GM18867 (cell line): ENCODE data around the gene NOP14.
"Not testable (repeated sequence)": the region's sequence is repeated elsewhere in the genome, so short reads cannot be mapped to it uniquely, and the experiment has no call there.

Source experiments
- ATAC-seq: cut with Tn5 transposase; IDR thresholded peaks from one replicate; pipeline ENCODE4 v1.9.1; 2021; ENCODE audit warnings: mild to moderate bottlenecking, moderate library complexity; ENCODE audit not compliant: unreplicated experiment

Gene NOP14

DNA sequence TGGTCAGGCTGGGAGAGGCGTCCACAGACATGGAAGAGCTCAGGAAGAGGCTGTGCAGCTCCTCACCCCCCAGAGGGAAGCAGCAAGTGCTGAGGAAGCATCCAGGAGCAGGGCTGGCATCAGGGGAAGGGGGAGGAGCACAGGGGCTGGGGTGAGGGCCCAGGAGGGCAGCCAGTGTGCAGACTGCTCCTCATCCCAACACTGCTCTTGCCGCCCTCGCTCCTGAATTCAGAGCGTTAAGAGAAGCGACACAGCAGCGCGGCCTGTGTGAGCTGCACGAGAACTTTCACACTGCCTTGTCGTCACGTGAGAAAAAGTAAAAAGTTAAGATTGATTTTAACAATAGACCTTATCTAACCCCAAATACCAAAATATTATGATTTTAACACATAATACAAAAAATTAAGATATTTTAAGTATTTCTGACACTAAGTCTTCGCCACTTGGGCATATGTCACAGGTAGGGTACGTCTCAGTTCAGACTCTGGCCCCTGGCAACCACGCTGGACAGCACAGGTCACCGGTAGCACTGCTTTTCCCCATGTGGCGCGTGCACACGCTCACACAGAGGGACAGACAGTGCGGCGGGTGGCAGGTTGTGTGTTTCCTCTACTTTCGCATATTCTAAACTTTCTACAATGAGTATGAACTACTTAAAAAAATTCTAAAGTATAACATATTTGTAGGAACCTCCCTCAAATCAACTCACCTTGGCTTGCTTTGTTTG lies 19.7 kb downstream of the NOP14 start:
- ATAC-seq, result no peak

DNA sequence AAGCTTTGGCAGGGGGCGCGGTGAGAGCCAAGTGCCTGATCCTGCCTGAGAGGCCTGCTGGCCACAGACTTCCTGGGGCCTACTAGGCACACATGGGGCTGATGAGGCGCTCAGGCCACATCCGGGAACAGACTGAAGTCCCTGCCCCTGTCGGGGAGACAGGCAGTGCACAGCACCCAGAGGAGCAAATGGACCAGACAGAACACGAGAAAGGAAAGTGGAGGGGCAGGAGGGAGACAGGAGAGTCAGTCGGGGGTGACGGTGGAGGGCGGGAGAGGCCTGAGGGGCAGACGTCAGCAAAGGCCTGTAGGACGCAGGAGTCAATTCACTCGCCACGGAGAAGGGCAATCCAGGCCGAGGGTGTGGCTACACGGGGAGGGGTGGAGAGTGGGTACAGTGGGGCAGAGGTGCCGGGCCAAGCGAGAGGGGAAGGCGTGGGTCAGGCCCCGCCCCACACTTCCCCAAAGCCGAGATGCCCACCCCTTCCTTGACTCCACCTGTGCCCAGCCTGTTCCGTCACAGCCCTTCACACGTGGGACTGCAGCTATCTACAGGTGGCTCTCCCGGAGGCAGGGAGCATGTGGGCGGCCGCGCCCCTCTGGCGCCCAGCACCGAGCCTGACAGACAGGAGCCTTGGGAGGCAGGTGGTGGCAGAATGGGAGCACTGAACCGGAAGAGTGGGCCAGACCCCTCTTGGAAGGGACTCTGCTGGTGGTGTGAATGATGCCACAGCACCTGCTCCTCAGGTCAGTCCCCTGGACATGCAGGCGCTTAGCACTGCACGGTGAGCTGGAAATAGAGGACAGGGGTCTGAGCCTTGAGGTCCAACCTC lies 20.5 kb downstream of the NOP14 start:
- no peak for ATAC-seq

DNA sequence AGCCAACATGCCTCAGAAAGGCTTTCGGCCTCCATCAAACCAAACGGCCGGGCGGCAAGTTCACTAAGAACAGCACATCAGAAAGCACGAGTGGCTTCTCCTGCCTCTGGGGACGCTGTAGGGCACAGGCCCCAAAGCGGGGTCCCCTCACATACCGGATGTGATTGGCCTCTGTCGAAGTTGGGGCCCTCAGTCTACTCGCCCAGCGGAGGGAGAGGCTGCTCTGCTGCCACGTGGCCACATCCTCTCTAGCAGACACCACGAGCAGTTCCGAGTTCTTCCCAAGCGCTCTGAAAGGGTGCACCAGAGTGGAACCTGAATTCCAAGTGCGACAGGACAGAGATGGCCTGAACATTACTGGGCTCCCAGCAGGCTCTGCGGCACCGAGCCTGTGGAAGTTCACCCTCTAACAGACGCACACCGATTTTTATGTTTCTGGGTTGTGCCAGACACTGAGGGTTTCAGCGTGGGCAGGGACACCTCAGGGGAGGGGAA lies 21.1 kb downstream of the NOP14 start:
- no peak for ATAC-seq

DNA sequence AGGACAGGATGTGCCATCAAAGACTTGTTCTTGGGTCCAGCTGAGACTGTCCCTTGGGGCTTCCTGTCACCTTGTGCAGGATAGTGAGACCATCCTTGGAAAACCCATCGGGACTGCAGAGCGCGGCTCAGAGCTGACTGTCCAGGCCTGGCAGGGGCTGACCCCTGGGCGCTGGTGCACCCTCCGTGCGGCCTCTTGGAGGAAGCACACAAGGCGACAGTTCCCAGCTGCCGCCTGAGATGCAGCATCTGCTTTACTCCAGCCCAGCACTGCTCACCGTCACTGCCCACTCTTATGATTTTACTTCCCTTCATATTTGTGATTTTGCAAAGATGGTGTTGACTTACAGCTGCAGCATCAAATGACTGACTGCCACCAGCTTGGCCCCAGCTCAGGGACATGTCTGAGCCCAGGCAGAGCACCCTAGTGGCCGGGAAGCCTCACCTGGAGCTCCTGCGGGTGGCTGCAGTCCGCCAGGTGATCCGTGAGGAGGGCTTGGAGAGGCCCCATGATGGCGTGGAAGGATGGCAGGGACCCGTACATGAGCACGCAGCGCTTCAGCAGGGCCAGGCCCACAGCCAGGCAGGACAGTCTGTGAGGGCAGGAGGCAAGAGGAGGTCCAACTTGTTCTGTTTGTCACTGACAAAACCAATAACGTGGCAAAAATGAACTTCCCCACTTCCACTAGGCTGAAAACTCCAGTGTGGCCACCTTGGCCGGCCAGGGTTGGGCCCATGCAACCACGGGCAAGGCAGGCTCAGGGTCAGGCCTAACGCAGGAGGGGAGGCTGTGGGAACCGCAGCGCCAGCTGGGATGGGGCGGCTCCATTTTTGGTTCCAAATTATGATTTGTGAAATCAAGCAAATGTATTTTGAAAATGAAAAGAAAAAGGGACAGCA lies 21.8 kb downstream of the NOP14 start:
- ATAC-seq, result no peak

DNA sequence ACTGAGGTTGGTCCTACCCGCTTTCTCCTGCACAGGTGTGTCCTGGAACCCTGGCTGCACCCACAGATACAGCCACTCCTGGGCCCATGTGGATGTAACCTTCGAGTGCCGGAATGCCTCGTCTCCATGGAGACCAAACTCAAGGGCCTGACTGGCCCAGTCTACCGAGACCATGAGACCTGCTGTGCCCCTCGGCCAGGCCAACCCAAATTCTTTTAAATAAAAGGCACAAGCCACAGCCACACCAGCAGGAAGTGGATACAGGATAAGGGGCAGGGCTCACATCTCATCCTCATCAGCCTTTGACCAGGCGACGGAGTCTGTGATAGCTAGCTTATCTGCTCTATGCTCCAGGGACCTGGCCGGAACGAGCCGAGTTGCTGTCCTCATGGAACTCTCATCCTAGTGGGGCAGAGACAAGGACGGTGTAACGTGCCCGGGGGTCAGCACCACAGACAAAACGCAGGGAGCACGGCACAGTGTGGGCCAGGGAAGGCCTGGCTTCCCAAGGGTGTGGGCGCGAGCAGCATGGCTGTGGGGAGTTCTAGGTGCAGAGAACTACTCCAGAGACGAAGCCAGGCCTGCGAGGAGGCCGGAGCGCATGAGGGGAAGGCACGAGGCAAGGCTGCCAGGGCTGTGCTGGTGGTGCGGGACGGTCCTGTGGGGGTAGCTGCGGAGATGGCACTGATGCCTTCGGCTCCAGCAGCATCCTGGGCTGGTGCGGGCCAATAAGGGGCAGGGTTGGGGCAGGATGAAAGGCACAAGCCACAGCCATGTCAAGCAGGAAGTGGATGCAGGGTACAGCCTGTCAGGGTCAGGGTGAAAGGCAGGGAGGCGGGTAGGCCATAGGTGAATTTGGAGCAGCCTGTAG lies 22.7 kb downstream of the NOP14 start:
- ATAC-seq, result no peak

DNA sequence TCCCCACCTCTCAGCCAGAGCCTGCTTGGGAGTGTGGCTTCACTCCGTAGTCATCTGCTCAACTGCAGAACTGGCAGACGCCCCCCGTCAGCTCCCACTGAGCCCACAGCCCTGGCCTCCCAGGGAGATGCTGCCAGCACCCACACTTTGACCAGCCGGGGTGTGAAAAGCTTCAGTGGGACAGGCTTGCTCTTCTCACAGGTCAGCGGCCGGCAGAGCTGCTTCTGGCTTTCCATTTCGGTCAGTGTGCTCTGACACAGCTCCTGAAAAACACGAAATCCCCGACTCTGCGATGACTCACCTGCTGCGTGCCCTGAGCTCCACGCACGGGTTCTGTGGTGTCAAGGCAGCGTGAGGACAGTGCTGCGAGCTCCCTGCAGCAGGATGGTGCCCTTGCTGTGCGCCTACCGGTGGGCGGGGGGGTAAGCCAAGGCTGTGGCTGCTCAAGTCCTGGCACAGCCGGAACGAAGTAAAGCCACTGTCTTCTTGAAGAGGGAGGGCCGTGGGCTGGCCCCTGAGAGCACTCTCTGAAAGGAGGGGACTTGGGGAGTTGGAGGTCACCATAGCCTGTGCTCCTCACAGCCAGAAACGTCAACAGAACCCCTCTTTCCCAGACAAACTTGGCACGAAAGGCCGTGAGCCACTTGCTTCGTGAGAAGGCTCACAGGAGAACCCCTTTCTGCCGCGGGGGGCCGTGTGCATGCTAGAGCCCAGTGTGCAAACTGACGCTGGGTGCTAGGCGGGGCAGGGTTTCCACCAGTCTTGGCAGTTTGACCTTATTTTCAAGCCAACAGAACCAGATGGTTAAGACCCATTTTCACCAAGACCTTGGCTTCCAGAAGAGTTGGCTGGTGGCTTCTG lies 23.6 kb downstream of the NOP14 start:
- ATAC-seq, result no peak

DNA sequence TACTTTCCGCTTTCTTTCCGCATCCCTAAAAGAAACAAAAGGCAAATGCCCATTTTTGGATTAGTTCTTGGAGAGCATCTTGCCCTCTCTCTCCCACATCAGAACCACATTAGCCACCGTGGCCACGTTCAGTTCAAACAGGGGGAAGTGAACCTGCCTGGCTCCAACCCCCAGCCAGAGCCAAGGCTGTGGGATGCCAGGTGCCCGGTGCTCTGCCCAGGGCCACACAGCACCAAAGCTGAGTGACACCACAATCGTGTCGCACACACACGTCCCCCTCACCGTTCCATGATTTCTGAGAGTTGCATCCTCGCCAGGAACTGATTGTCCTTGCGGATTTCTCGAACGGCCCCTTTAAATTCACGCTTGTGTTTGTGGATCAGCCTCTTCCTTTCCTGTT lies 24.3 kb downstream of the NOP14 start:
- ATAC-seq, result no peak

DNA sequence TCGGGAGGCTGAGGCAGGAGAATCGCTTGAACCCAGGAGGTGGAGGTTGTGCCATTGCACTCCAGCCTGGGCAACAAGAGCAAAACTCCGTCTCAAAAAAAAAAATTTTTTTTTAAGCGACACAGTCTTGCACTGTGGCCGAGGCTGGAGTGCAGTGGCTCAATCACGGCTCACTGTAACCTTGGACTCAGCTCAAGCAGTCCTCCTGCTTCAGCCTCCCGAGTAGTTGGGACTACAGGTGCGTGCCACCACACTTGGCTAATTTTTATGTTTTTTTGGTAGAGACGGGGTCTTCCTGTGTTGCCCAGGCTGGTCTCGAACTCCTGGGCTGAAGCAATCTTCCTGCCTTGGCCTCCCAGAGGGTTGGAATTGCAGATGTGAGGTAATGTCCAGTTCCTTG lies 24.8 kb downstream of the NOP14 start:
- ATAC-seq, result not testable (repeated sequence)

DNA sequence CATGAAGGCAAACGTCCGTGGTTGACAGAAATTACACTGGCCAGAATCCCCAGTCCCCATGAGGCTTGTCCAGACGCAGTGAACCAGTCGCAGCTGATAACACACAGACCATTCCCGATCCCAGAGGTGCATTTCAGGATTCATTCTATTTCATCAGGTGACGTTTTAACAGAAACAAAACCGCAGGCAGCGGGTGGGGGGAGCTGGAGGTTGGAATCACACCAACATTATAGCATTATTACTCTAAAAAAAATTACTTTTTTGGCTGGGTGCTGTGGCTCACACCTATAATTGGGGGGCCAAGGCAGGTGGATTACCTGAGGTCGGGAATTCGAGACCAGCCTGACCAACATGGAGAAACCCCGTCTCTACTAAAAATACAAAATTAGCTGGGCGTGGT lies 25.2 kb downstream of the NOP14 start:
- ATAC-seq, result no peak

DNA sequence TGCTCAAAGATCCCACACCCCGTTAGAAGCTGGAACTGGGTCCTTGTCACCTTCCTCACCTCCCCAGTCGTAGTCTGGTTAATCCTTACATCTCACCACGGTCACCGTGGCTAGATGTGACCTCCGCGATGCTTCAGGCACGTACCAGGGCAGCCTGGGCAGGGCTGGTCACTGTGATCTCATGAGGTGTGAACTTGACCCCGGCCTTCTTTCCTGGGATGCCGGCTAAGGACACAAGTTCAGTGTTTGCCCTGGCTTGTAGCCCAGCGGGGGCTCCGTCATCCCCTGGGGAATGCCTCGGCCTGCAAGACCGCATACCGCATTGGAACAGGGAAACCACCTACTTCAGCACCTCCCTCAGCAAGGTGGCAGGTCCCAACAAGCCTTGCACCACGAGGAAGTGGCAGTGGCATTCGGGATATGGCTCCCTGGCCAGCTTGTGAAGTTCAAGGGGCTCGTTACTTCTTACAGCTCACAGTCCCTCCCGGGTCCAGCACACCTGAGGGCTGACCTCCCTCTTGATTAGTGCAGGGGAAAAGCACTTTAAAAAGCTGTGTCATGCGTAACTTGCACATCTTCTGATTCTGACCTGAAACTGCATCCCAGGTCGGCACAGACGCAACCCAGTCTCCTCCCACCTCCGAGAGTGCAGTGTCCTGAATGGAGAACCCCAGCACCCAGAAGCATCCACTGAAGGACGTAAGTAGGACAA lies 25.9 kb downstream of the NOP14 start:
- peak; percentile 17 for ATAC-seq

DNA sequence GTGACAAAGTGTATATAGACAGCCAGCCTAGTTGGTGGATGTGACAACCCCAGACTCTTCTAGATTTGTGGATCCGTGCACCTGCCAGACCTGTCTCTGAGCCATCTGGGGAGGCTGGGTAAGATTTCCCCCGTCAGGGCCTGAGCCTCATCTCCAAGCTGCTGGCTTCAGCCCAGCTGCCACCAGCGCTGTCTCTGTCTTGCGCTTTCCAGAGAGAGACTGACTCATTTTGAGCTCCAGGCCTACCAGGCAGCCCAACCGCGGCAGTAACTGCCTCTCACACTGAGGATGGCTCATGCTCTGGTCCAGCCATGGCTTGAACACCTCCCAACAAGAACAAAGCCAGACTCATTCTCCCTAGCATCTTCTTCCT lies 26.4 kb downstream of the NOP14 start:
- peak; percentile 29 for ATAC-seq

DNA sequence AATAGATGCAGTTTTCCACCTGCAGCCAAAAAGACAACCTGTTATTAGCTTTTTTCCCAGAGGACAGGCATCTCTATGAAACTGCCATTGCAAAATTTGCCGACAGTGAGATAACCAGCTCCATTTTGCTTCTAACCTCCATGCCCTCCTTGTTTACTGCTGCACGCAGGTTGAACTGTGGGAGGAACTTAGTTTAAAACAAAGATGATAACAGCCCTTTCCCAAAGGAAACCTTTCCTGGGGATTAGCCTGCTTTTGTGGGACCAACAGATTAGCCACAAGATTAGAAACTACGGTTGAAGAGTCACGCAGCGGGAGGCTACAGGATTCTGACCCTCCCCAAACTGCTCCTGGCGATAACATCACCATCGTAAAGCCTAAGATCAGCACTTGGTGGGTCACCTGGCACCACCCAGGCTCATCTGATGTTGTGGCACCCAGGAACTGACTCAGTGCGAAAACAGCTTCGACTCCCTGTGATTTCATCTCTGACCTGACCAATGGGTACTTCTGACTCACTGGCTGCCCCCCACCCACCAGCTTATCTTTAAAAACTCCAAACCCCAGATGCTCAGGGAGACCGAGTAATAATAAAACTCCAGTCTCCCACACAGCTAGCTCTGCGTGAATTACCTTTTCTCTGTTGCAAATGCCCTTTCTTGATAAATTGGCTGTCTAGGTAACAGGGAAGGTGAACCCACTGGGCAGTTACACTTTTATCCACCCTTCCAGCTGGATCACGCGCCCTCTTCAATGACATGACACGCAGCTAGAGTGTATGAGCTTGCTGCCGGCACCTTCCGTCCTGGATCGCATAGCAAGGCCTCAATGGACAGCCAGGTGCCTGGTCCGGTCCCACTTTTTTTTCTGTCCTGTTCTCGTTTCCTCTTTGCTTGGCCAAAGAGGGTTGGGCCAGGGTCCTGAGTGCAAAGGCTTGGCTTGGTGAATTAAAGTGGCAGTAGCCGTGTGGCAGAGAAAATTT lies 27.2 kb downstream of the NOP14 start:
- no peak for ATAC-seq

DNA sequence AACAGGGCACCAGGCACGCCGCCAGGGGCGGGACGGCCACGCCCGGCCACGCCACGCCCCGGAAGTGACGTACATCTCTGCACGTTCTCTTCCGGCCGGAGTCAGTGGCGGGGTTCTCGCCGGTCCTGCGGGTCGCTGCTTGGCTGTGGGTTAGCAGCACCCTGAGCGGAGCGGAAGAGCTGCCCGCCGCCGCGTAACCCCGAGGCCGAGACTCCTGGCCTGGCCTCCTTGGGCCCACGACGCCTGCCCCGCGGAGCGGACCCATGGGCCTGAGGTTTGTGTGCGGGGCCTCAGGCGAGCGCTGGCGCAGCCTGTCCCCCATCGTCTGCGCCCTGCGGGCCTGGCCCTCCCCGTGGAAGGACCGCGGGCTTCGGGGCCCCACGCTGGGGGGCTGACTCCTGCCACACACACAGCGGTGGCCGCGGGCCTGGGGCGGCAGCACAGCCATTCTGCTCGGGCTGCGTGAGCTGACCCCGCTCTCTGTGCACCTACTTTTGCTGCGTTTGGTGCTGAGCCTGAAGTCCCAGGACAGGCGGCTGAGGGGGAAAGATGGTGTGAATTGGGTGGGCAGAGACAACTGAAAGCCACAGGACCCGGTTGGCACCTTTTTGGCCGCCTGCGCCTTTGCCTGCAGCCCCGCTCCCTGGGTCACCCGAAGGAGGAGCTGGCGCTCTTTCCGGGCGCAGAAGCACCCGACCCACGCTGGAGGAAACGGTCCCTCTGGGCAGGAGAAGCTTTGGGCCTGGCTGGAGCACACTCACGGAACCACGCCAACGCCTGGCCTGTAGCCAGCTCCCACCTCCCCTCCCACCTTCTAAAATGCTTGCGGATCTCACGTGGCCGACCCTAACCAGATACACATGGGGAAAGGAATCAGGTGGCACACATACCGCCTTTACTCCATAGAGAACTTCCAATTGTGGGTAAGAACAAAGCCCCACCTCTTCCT lies 28.1 kb downstream of the NOP14 start:
- peak; percentile 46 for ATAC-seq

DNA sequence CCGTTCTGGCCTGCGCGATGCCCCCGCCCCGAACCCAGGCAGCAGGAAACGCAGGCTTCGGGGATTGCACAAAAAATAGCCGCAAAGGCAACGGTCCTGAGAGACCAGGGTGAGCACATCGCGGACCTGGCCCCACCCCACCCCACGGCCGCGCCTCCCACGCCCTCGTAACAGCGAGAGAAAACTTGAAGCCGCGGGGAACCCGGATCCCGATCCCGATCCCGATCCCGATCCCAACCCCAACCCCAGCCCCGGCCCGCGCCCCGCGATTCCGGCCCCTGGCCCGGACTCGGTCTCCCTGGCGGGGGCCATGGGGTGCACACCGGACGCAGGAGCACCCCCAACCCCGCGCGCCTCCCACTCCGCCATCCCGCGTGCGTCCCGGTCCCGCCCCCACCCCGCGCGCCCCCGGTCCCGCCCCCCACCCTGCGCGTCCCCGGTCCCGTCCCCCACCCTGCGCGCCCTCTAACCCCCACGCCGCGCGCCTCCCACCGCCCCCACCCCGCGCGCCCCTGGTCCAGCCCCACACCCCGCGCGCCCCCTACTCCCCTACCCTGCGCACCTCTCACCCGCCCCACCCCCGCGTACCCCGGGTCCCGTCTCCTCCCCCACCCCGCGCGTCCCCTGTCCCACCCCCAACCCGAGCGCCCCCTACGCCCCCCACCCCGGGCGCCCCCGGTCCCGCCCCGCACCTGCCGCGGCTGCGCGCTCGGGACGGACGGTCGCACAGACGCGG lies 29.0 kb downstream of the NOP14 start:
- no peak for ATAC-seq

DNA sequence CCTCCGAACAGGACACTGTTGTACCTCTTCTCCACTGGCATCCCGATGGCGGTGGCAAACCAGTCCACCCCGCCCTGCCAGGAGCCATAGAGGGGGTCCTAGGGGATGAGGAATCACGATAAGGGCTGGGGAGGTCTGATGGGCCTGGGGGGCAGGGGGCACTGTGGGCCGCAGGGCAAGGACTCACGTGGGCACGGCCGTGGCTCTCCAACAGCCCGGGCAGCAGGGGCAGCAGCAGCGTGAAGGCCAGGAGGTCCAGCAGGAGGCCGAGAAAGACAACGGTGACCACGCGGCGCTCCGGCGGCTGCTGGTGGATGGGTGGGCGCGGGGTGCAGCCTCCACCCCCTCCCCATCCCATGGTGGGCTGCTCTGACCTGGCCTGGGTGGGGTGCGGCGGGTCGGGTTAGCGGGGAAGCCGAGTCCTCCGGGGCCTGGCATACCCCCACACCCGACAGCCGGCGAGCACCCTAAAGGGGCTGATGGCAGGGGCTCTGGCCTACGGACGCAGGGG lies 29.6 kb downstream of the NOP14 start:
- ATAC-seq, result no peak
